ENCODE results near the gene NRXN3.

NRXN3 gene

GRCh38 chr14:79786522-79786921 lies 1616.3 kb downstream of the NRXN3 start:
- no peaks in the 10 kb centered on the region for H3K79me2 ChIP-seq (ENCODE audit: control insufficient read depth, insufficient read depth, low read length, unreplicated experiment)
- no peaks in the 10 kb centered on the region for H3K27me3 ChIP-seq (ENCODE audit: insufficient read depth, low read length)
- no peak overlapping the region for H3K27ac ChIP-seq (ENCODE audit: low read depth, low read length)
- H3K36me3 ChIP-seq (ENCODE audit: insufficient read depth, low read length): no peaks in the 10 kb centered on the region
- H3K4me1 ChIP-seq (ENCODE audit: control insufficient read depth, insufficient read depth, low read length, unreplicated experiment): no peaks in the 10 kb centered on the region
- no peak overlapping the region for H3K4me3 ChIP-seq (ENCODE audit: low read depth, low read length)
- no peak overlapping the region for H2AFZ ChIP-seq (ENCODE audit: low read length, unreplicated experiment)

GRCh38 chr14:79788346-79788745 lies 1618.2 kb downstream of the NRXN3 start:
- H3K4me3 ChIP-seq (ENCODE audit: low read depth, low read length): no peak overlapping the region
- no peaks in the 10 kb centered on the region for H3K4me1 ChIP-seq (ENCODE audit: control insufficient read depth, insufficient read depth, low read length, unreplicated experiment)
- no peaks in the 10 kb centered on the region for H3K79me2 ChIP-seq (ENCODE audit: control insufficient read depth, insufficient read depth, low read length, unreplicated experiment)
- no peaks in the 10 kb centered on the region for H3K36me3 ChIP-seq (ENCODE audit: insufficient read depth, low read length)
- H2AFZ ChIP-seq (ENCODE audit: low read length, unreplicated experiment): no peak overlapping the region
- H3K27ac ChIP-seq (ENCODE audit: low read depth, low read length): no peak overlapping the region
- H3K27me3 ChIP-seq (ENCODE audit: insufficient read depth, low read length): no peaks in the 10 kb centered on the region

- H3K4me1 ChIP-seq (ENCODE audit: control insufficient read depth, insufficient read depth, low read length, unreplicated experiment): no peaks in the 10 kb centered on the region
- no peaks in the 10 kb centered on the region for H3K36me3 ChIP-seq (ENCODE audit: insufficient read depth, low read length)
- H3K27ac ChIP-seq (ENCODE audit: low read depth, low read length): no peak overlapping the region
Measured at GRCh38 chr14:79791055-79791732, 1621.0 kb downstream of the NRXN3 start.

GRCh38 chr14:79802093-79802492 lies 1631.9 kb downstream of the NRXN3 start:
- H3K36me3 ChIP-seq (ENCODE audit: insufficient read depth, low read length): no peaks in the 10 kb centered on the region
- H2AFZ ChIP-seq (ENCODE audit: low read length, unreplicated experiment): no peak overlapping the region
- no peaks in the 10 kb centered on the region for H3K27me3 ChIP-seq (ENCODE audit: insufficient read depth, low read length)
- no peak overlapping the region for H3K4me3 ChIP-seq (ENCODE audit: low read depth, low read length)
- no peak overlapping the region for H3K27ac ChIP-seq (ENCODE audit: low read depth, low read length)
- no peaks in the 10 kb centered on the region for H3K4me1 ChIP-seq (ENCODE audit: control insufficient read depth, insufficient read depth, low read length, unreplicated experiment)
- no peaks in the 10 kb centered on the region for H3K79me2 ChIP-seq (ENCODE audit: control insufficient read depth, insufficient read depth, low read length, unreplicated experiment)

More at GRCh38 chr14:79791055-79791732, 1621.0 kb downstream of the NRXN3 start:
- no peak overlapping the region for H2AFZ ChIP-seq (ENCODE audit: low read length, unreplicated experiment)
- no peaks in the 10 kb centered on the region for H3K79me2 ChIP-seq (ENCODE audit: control insufficient read depth, insufficient read depth, low read length, unreplicated experiment)
- H3K4me3 ChIP-seq (ENCODE audit: low read depth, low read length): no peak overlapping the region
- H3K27me3 ChIP-seq (ENCODE audit: insufficient read depth, low read length): no peaks in the 10 kb centered on the region

- no peaks in the 10 kb centered on the region for H3K4me1 ChIP-seq (ENCODE audit: control insufficient read depth, insufficient read depth, low read length, unreplicated experiment)
- no peaks in the 10 kb centered on the region for H3K79me2 ChIP-seq (ENCODE audit: control insufficient read depth, insufficient read depth, low read length, unreplicated experiment)
- no peak overlapping the region for H2AFZ ChIP-seq (ENCODE audit: low read length, unreplicated experiment)
- no peaks in the 10 kb centered on the region for H3K27me3 ChIP-seq (ENCODE audit: insufficient read depth, low read length)
- H3K36me3 ChIP-seq (ENCODE audit: insufficient read depth, low read length): no peaks in the 10 kb centered on the region
- H3K4me3 ChIP-seq (ENCODE audit: low read depth, low read length): no peak overlapping the region
- no peak overlapping the region for H3K27ac ChIP-seq (ENCODE audit: low read depth, low read length)
Measured at GRCh38 chr14:79805636-79806035, 1635.5 kb downstream of the NRXN3 start.

- H3K4me1 ChIP-seq (ENCODE audit: control insufficient read depth, insufficient read depth, low read length, unreplicated experiment): no peaks in the 10 kb centered on the region
- H3K27me3 ChIP-seq (ENCODE audit: insufficient read depth, low read length): no peaks in the 10 kb centered on the region
- no peaks in the 10 kb centered on the region for H3K36me3 ChIP-seq (ENCODE audit: insufficient read depth, low read length)
- no peaks in the 10 kb centered on the region for H3K79me2 ChIP-seq (ENCODE audit: control insufficient read depth, insufficient read depth, low read length, unreplicated experiment)
- H3K4me3 ChIP-seq (ENCODE audit: low read depth, low read length): no peak overlapping the region
- H2AFZ ChIP-seq (ENCODE audit: low read length, unreplicated experiment): no peak overlapping the region
- H3K27ac ChIP-seq (ENCODE audit: low read depth, low read length): no peak overlapping the region
Measured at GRCh38 chr14:79809849-79810612, 1639.9 kb downstream of the NRXN3 start.

- no peaks in the 10 kb centered on the region for H3K36me3 ChIP-seq (ENCODE audit: insufficient read depth, low read length)
- no peaks in the 10 kb centered on the region for H3K27me3 ChIP-seq (ENCODE audit: insufficient read depth, low read length)
- H3K4me3 ChIP-seq (ENCODE audit: low read depth, low read length): no peak overlapping the region
- no peak overlapping the region for H3K27ac ChIP-seq (ENCODE audit: low read depth, low read length)
- H3K4me1 ChIP-seq (ENCODE audit: control insufficient read depth, insufficient read depth, low read length, unreplicated experiment): peaks cover 5% of the 10 kb centered on the region
- H3K79me2 ChIP-seq (ENCODE audit: control insufficient read depth, insufficient read depth, low read length, unreplicated experiment): no peaks in the 10 kb centered on the region
- H2AFZ ChIP-seq (ENCODE audit: low read length, unreplicated experiment): no peak overlapping the region
Measured at GRCh38 chr14:79820866-79821535, 1650.8 kb downstream of the NRXN3 start.

- H3K79me2 ChIP-seq (ENCODE audit: control insufficient read depth, insufficient read depth, low read length, unreplicated experiment): no peaks in the 10 kb centered on the region
- H3K27me3 ChIP-seq (ENCODE audit: insufficient read depth, low read length): no peaks in the 10 kb centered on the region
- no peaks in the 10 kb centered on the region for H3K36me3 ChIP-seq (ENCODE audit: insufficient read depth, low read length)
- no peak overlapping the region for H2AFZ ChIP-seq (ENCODE audit: low read length, unreplicated experiment)
- H3K4me3 ChIP-seq (ENCODE audit: low read depth, low read length): no peak overlapping the region
- H3K27ac ChIP-seq (ENCODE audit: low read depth, low read length): no peak overlapping the region
- H3K4me1 ChIP-seq (ENCODE audit: control insufficient read depth, insufficient read depth, low read length, unreplicated experiment): peaks cover 5% of the 10 kb centered on the region
Measured at GRCh38 chr14:79822034-79822433, 1651.9 kb downstream of the NRXN3 start.

GRCh38 chr14:79825046-79825521 lies 1654.9 kb downstream of the NRXN3 start:
- 0 out of 2 replicates have a peak overlapping the region, but pooled peaks have one; percentile 36 for H3K27ac ChIP-seq (ENCODE audit: low read depth, low read length)
- H3K79me2 ChIP-seq (ENCODE audit: control insufficient read depth, insufficient read depth, low read length, unreplicated experiment): no peaks in the 10 kb centered on the region
- peak overlapping the region; percentile 58 for H2AFZ ChIP-seq (ENCODE audit: low read length, unreplicated experiment)
- H3K4me1 ChIP-seq (ENCODE audit: control insufficient read depth, insufficient read depth, low read length, unreplicated experiment): peaks cover 9% of the 10 kb centered on the region
- H3K4me3 ChIP-seq (ENCODE audit: low read depth, low read length): no peak overlapping the region
- H3K36me3 ChIP-seq (ENCODE audit: insufficient read depth, low read length): no peaks in the 10 kb centered on the region
- no peaks in the 10 kb centered on the region for H3K27me3 ChIP-seq (ENCODE audit: insufficient read depth, low read length)

- Histone ChIP-seq H3K79me2 (ENCODE audit: control insufficient read depth, insufficient read depth, low read length, unreplicated experiment) (no peaks in the 10 kb centered on the region), H3K27ac (ENCODE audit: low read depth, low read length) (no peak overlapping the region), H3K4me3 (ENCODE audit: low read depth, low read length) (no peak overlapping the region), H3K27me3 (ENCODE audit: insufficient read depth, low read length) (no peaks in the 10 kb centered on the region), H2AFZ (ENCODE audit: low read length, unreplicated experiment) (no peak overlapping the region), H3K4me1 (ENCODE audit: control insufficient read depth, insufficient read depth, low read length, unreplicated experiment) (peaks cover 9% of the 10 kb centered on the region), H3K36me3 (ENCODE audit: insufficient read depth, low read length) (no peaks in the 10 kb centered on the region)
Measured at GRCh38 chr14:79826362-79826761, 1656.2 kb downstream of the NRXN3 start.

Measured in ACC112 (cell line).